ENCODE measurements around the gene INTS6L.

INTS6L gene

GRCh38 chrX:135498236-135498635 is 22.2 kb upstream of the INTS6L start:
- no peaks in the 10 kb centered on the region for H3K9me3 ChIP-seq (ENCODE audit: control insufficient read depth, insufficient read depth, low read depth, low read length)
- no peak overlapping the region for H3K9ac ChIP-seq (ENCODE audit: low read length)
- H3K27me3 ChIP-seq (ENCODE audit: control insufficient read depth, insufficient read depth, low read length), result no peaks in the 10 kb centered on the region; the same call in 1 of the 2 replicates
- no peaks in the 10 kb centered on the region for H3K4me1 ChIP-seq (ENCODE audit: control insufficient read depth, insufficient read depth, low read length)
- no peak overlapping the region for H3K4me3 ChIP-seq (ENCODE audit: low read depth, low read length)
- H3K36me3 ChIP-seq (ENCODE audit: control insufficient read depth, insufficient read depth, low read length), result no peaks in the 10 kb centered on the region
- no peak overlapping the region for H3K27ac ChIP-seq (ENCODE audit: low read depth, low read length)

- Histone ChIP-seq H3K4me1 (ENCODE audit: control insufficient read depth, insufficient read depth, low read length) (no peaks in the 10 kb centered on the region), H3K9me3 (ENCODE audit: control insufficient read depth, insufficient read depth, low read depth, low read length) (no peaks in the 10 kb centered on the region), H3K9ac (ENCODE audit: low read length) (no peak overlapping the region), H3K4me3 (ENCODE audit: low read depth, low read length) (no peak overlapping the region), H3K36me3 (ENCODE audit: control insufficient read depth, insufficient read depth, low read length) (no peaks in the 10 kb centered on the region), H3K27me3 (ENCODE audit: control insufficient read depth, insufficient read depth, low read length) (no peaks in the 10 kb centered on the region; the same call in 1 of the 2 replicates), H3K27ac (ENCODE audit: low read depth, low read length) (no peak overlapping the region)
Measured at GRCh38 chrX:135505351-135505750, 15.1 kb upstream of the INTS6L start.

GRCh38 chrX:135509885-135510284 is 10.6 kb upstream of the INTS6L start:
- no peaks in the 10 kb centered on the region for H3K9me3 ChIP-seq (ENCODE audit: control insufficient read depth, insufficient read depth, low read depth, low read length)
- no peak overlapping the region for H3K27ac ChIP-seq (ENCODE audit: low read depth, low read length)
- H3K36me3 ChIP-seq (ENCODE audit: control insufficient read depth, insufficient read depth, low read length), result no peaks in the 10 kb centered on the region

GRCh38 chrX:135512508-135513129 is 7.8 kb upstream of the INTS6L start:
- no peaks in the 10 kb centered on the region for H3K9me3 ChIP-seq (ENCODE audit: control insufficient read depth, insufficient read depth, low read depth, low read length)
- no peaks in the 10 kb centered on the region; the same call in 1 of the 2 replicates for H3K27me3 ChIP-seq (ENCODE audit: control insufficient read depth, insufficient read depth, low read length)
- no peaks in the 10 kb centered on the region for H3K4me1 ChIP-seq (ENCODE audit: control insufficient read depth, insufficient read depth, low read length)
- no peaks in the 10 kb centered on the region for H3K36me3 ChIP-seq (ENCODE audit: control insufficient read depth, insufficient read depth, low read length)
- H3K9ac ChIP-seq (ENCODE audit: low read length), result no peak overlapping the region
- H3K4me3 ChIP-seq (ENCODE audit: low read depth, low read length), result no peak overlapping the region
- H3K27ac ChIP-seq (ENCODE audit: low read depth, low read length), result no peak overlapping the region

More at GRCh38 chrX:135509885-135510284, 10.6 kb upstream of the INTS6L start:
- H3K4me1 ChIP-seq (ENCODE audit: control insufficient read depth, insufficient read depth, low read length), result no peaks in the 10 kb centered on the region
- H3K4me3 ChIP-seq (ENCODE audit: low read depth, low read length), result no peak overlapping the region
- H3K27me3 ChIP-seq (ENCODE audit: control insufficient read depth, insufficient read depth, low read length), result no peaks in the 10 kb centered on the region; the same call in 1 of the 2 replicates
- H3K9ac ChIP-seq (ENCODE audit: low read length), result no peak overlapping the region

GRCh38 chrX:135513130-135513515 is 7.3 kb upstream of the INTS6L start:
- Histone ChIP-seq H3K4me1 (ENCODE audit: control insufficient read depth, insufficient read depth, low read length) (no peaks in the 10 kb centered on the region), H3K36me3 (ENCODE audit: control insufficient read depth, insufficient read depth, low read length) (no peaks in the 10 kb centered on the region), H3K9me3 (ENCODE audit: control insufficient read depth, insufficient read depth, low read depth, low read length) (no peaks in the 10 kb centered on the region), H3K9ac (ENCODE audit: low read length) (no peak overlapping the region), H3K27ac (ENCODE audit: low read depth, low read length) (no peak overlapping the region), H3K27me3 (ENCODE audit: control insufficient read depth, insufficient read depth, low read length) (no peaks in the 10 kb centered on the region; the same call in 1 of the 2 replicates), H3K4me3 (ENCODE audit: low read depth, low read length) (no peak overlapping the region)

- no peak overlapping the region for H3K27ac ChIP-seq (ENCODE audit: low read depth, low read length)
- H3K27me3 ChIP-seq (ENCODE audit: control insufficient read depth, insufficient read depth, low read length), result no peaks in the 10 kb centered on the region
- H3K4me1 ChIP-seq (ENCODE audit: control insufficient read depth, insufficient read depth, low read length), result no peaks in the 10 kb centered on the region
- H3K9ac ChIP-seq (ENCODE audit: low read length), result no peak overlapping the region
- no peaks in the 10 kb centered on the region for H3K9me3 ChIP-seq (ENCODE audit: control insufficient read depth, insufficient read depth, low read depth, low read length)
- no peaks in the 10 kb centered on the region for H3K36me3 ChIP-seq (ENCODE audit: control insufficient read depth, insufficient read depth, low read length)
- H3K4me3 ChIP-seq (ENCODE audit: low read depth, low read length), result no peak overlapping the region
Measured at GRCh38 chrX:135516376-135516775, 4.1 kb upstream of the INTS6L start.

GRCh38 chrX:135518161-135518560 is 2.3 kb upstream of the INTS6L start:
- Histone ChIP-seq H3K27me3 (ENCODE audit: control insufficient read depth, insufficient read depth, low read length) (no peaks in the 10 kb centered on the region), H3K27ac (ENCODE audit: low read depth, low read length) (no peak overlapping the region), H3K36me3 (ENCODE audit: control insufficient read depth, insufficient read depth, low read length) (no peaks in the 10 kb centered on the region), H3K9ac (ENCODE audit: low read length) (no peak overlapping the region), H3K4me1 (ENCODE audit: control insufficient read depth, insufficient read depth, low read length) (0 out of 2 replicates have a peak, but pooled peaks cover 9% of the 10 kb centered on the region), H3K9me3 (ENCODE audit: control insufficient read depth, insufficient read depth, low read depth, low read length) (no peaks in the 10 kb centered on the region), H3K4me3 (ENCODE audit: low read depth, low read length) (no peak overlapping the region)

GRCh38 chrX:135520022-135520552 is 373 bp upstream of the INTS6L start:
- Histone ChIP-seq H3K36me3 (ENCODE audit: control insufficient read depth, insufficient read depth, low read length) (no peaks in the 10 kb centered on the region), H3K27ac (ENCODE audit: low read depth, low read length) (no peak overlapping the region), H3K9ac (ENCODE audit: low read length) (peak overlapping the region; percentile 56), H3K9me3 (ENCODE audit: control insufficient read depth, insufficient read depth, low read depth, low read length) (no peaks in the 10 kb centered on the region), H3K4me3 (ENCODE audit: low read depth, low read length) (peak overlapping the region; percentile 95), H3K4me1 (ENCODE audit: control insufficient read depth, insufficient read depth, low read length) (0 out of 2 replicates have a peak, but pooled peaks cover 9% of the 10 kb centered on the region), H3K27me3 (ENCODE audit: control insufficient read depth, insufficient read depth, low read length) (no peaks in the 10 kb centered on the region)

GRCh38 chrX:135521405-135522131 is 1.1 kb downstream of the INTS6L start:
- Histone ChIP-seq H3K9me3 (ENCODE audit: control insufficient read depth, insufficient read depth, low read depth, low read length) (no peaks in the 10 kb centered on the region), H3K36me3 (ENCODE audit: control insufficient read depth, insufficient read depth, low read length) (no peaks in the 10 kb centered on the region), H3K4me3 (ENCODE audit: low read depth, low read length) (peak overlapping the region; percentile 95), H3K27ac (ENCODE audit: low read depth, low read length) (peak overlapping the region; percentile 87), H3K4me1 (ENCODE audit: control insufficient read depth, insufficient read depth, low read length) (0 out of 2 replicates have a peak, but pooled peaks cover 9% of the 10 kb centered on the region), H3K27me3 (ENCODE audit: control insufficient read depth, insufficient read depth, low read length) (no peaks in the 10 kb centered on the region), H3K9ac (ENCODE audit: low read length) (peak overlapping the region; percentile 94)

- H3K9me3 ChIP-seq (ENCODE audit: control insufficient read depth, insufficient read depth, low read depth, low read length), result no peaks in the 10 kb centered on the region
- H3K36me3 ChIP-seq (ENCODE audit: control insufficient read depth, insufficient read depth, low read length), result no peaks in the 10 kb centered on the region
- H3K4me1 ChIP-seq (ENCODE audit: control insufficient read depth, insufficient read depth, low read length), result 0 out of 2 replicates have a peak, but pooled peaks cover 9% of the 10 kb centered on the region
- peak overlapping the region; percentile 94 for H3K9ac ChIP-seq (ENCODE audit: low read length)
- H3K4me3 ChIP-seq (ENCODE audit: low read depth, low read length), result peak overlapping the region; percentile 95
- no peaks in the 10 kb centered on the region for H3K27me3 ChIP-seq (ENCODE audit: control insufficient read depth, insufficient read depth, low read length)
- H3K27ac ChIP-seq (ENCODE audit: low read depth, low read length), result peak overlapping the region; percentile 87
Measured at GRCh38 chrX:135522132-135522530, 1.7 kb downstream of the INTS6L start.

Measured in HUES6 (cell line).